ENCODE data around the gene APOL2.
"Not testable (repeated sequence)": the region's sequence is repeated elsewhere in the genome, so short reads cannot be mapped to it uniquely, and the experiment has no call there.

APOL2 gene

GRCh38 chr22:36204632-36205015 is 34.7 kb downstream of the APOL2 start:
- H3K4me3 ChIP-seq (ENCODE audit: low read depth, low read length) = no peak overlapping the region
- DNase-seq (ENCODE audit: low read depth) = no peak

GRCh38 chr22:36204001-36204631 is 35.2 kb downstream of the APOL2 start:
- H3K4me3 ChIP-seq (ENCODE audit: low read depth, low read length) = no peak overlapping the region
- DNase-seq (ENCODE audit: low read depth) = no peak

DNA sequence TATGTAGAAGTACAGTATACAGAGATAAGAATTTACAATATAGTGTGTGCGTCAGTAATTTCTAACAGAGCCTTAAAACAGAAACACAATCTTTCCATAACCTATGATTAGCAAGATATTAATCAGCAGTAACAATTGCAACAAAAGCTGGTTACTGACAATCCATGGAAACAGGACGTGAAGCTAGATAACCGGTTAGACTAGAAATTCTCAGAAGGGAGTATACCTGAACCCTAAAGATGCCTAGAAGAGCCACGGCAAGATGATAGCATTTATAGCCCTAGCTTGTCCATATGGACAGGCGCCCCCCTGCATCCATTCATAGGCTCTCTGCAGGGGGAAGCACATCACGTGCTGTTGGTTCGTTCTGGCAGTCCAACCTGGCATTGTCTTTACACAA is 35.9 kb downstream of the APOL2 start:
- not testable (repeated sequence) for H3K4me3 ChIP-seq (ENCODE audit: low read depth, low read length); DNase-seq (ENCODE audit: low read depth)

- not testable (repeated sequence) for DNase-seq (ENCODE audit: low read depth); H3K4me3 ChIP-seq (ENCODE audit: low read depth, low read length)
Observed at GRCh38 chr22:36202906-36203305, 36.4 kb downstream of the APOL2 start.

DNA sequence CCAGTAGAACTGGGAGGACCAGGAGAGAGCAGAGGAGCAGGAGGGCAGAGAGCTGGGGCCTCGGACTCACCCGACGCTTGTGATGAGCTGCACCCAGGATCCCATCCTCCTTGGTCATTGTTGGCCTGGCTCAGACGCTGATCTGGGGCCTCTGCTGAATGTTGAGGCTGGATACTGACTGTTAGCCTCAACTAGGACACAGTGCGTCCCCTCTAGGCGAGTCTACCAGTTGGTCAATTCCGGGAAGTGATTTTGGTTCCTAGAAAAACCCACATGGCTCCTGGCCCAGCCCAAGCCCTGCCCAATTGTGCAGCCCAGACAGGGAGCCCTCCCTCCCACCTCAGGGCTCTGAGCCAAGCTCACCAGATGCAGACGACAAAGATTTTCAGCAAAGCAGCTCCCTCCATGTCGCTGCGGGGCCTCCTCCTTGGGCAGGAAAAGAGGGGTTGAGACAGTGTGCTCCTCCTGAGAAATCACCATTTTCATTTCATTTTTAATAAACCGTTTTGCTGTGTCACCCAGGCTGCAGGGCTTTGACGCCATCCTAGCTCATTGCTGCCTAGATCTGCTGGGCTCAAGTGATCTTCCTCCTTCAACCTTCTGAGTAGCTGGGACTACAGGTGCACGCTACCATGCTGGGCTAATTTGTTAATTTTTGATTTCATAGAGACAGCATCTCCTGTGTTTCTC is 37.6 kb downstream of the APOL2 start, which contains the start of gene APOL4:
APOL4 (minus strand) TSS at position 180 of the 690 bp plus-strand sequence; CDS start at position 105, 75 bp downstream.
- no peak for DNase-seq (ENCODE audit: low read depth)

GRCh38 chr22:36201025-36201424 is 38.3 kb downstream of the APOL2 start:
- not testable (repeated sequence) for DNase-seq (ENCODE audit: low read depth); H3K4me3 ChIP-seq (ENCODE audit: low read depth, low read length)

More for the DNA sequence above, 37.6 kb downstream of the APOL2 start, which contains the start of gene APOL4:
- H3K4me3 ChIP-seq (ENCODE audit: low read depth, low read length) = no peak within 1 kb of the TSS

- no peak for DNase-seq (ENCODE audit: low read depth)
- H3K4me3 ChIP-seq (ENCODE audit: low read depth, low read length) = no peak overlapping the region
Observed at GRCh38 chr22:36199001-36199551, 40.3 kb downstream of the APOL2 start.

DNA sequence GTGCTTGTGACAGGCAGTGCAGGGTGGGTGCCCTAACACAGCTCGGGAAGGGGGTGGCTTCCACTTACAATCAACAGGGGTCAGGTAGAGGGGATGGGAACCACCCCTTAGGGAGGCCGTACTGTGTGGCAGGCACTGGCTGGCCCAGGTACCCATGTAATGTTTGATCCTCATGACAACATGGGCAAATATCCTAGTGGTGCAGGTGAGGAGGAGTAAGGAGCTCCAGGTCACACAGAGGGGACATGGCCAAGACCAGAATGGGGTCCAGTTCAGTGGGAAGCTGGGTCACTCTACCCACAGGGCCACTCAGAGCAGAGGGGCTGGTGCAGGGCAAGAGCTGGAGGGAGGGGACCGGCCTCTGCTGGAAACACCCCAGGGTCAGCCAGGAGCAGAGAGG is 40.8 kb downstream of the APOL2 start:
- no peak for DNase-seq (ENCODE audit: low read depth)
- no peak overlapping the region for H3K4me3 ChIP-seq (ENCODE audit: low read depth, low read length)

GRCh38 chr22:36197514-36198146 is 41.7 kb downstream of the APOL2 start:
- H3K4me3 ChIP-seq (ENCODE audit: low read depth, low read length) = no peak overlapping the region
- DNase-seq (ENCODE audit: low read depth) = no peak

DNA sequence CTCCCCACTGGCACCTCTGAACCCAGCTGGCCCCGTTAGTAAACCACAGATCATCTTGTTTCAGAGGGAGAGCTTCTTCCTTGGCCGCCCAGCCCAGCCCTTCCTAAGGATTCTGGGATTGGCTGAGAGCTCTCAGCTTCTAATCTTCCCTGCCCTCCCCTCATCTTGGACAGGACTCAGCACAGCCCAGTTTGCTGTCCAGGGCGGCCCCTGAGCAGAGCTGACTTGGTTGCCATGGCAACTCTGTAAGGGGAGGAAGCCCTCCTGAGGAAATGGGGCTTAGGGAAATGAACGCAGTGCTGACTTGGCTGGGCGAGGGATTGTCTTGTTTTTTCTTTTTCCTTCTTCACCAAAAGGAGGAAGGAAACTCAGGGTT is 42.3 kb downstream of the APOL2 start:
- H3K4me3 ChIP-seq (ENCODE audit: low read depth, low read length) = no peak overlapping the region
- no peak for DNase-seq (ENCODE audit: low read depth)

GRCh38 chr22:36196254-36197064 is 42.9 kb downstream of the APOL2 start:
- no peak overlapping the region for H3K4me3 ChIP-seq (ENCODE audit: low read depth, low read length)
- DNase-seq (ENCODE audit: low read depth) = no peak

GRCh38 chr22:36194971-36195370 is 44.4 kb downstream of the APOL2 start:
- no peak for DNase-seq (ENCODE audit: low read depth)
- no peak overlapping the region for H3K4me3 ChIP-seq (ENCODE audit: low read depth, low read length)

GRCh38 chr22:36194385-36194784 is 44.9 kb downstream of the APOL2 start:
- no peak overlapping the region for H3K4me3 ChIP-seq (ENCODE audit: low read depth, low read length)
- DNase-seq (ENCODE audit: low read depth) = no peak

DNA sequence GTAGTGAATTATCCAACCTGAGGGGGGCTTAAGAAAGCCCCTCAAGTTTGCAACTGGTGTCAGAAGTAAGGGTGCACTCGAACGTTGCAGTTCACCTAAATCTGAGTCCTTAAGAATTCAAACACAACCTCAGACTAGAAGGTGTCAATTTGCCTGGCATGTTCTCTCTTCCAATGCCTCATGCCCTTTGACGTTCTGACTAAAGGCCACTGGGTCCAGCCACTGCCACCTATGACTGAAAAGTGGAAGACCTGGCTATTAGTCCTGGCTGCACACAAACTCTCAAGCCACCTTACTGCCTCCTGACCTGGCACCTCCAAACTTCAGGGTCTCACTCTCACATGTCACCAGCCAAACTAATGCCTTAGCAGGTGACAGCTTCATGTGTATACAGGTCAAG is 45.8 kb downstream of the APOL2 start:
- H3K4me3 ChIP-seq (ENCODE audit: low read depth, low read length) = no peak overlapping the region
- no peak for DNase-seq (ENCODE audit: low read depth)

DNA sequence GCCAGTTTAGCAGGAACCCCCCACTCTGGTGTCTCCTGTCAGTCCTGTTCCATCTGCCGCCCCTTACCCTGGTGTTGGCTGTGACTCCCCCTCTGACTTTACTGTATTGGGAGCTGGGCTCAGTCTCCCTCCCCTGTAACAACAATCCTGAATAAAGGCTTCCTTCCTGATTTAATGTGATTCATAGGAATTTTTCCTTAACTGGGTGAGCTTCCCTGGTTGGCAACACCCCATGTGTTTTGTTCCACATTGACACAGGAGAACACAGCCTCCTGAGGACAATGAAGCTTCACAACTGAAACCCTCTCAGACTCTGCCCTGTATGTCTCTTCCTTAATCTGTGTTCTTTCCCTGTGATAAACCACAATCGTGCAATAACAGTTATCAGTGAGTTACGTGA is 46.2 kb downstream of the APOL2 start:
- no peak for DNase-seq (ENCODE audit: low read depth)
- no peak overlapping the region for H3K4me3 ChIP-seq (ENCODE audit: low read depth, low read length)

DNA sequence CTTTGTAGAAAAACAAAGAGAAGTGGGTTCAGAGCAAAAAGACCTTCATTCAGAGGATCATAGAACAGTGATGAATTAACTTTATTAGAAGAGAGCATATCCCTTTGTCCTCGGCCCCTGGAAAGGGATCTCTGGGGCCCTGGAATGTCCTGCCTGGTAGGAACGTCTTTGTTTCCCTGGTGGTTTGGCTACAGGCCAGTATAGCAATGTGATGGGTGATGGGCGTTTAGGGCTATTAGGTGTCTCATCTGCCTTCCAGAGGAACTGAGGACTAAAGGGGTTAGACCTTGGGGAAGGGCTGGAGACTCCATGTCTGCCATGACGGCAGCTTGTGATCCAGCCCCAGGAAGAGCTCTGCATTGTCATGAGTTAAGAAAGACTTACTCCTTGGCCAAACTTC is 46.8 kb downstream of the APOL2 start:
- H3K4me3 ChIP-seq (ENCODE audit: low read depth, low read length) = no peak overlapping the region
- no peak for DNase-seq (ENCODE audit: low read depth)

GRCh38 chr22:36191106-36191836 is 48.1 kb downstream of the APOL2 start:
- no peak overlapping the region for H3K4me3 ChIP-seq (ENCODE audit: low read depth, low read length)
- no peak for DNase-seq (ENCODE audit: low read depth)

DNA sequence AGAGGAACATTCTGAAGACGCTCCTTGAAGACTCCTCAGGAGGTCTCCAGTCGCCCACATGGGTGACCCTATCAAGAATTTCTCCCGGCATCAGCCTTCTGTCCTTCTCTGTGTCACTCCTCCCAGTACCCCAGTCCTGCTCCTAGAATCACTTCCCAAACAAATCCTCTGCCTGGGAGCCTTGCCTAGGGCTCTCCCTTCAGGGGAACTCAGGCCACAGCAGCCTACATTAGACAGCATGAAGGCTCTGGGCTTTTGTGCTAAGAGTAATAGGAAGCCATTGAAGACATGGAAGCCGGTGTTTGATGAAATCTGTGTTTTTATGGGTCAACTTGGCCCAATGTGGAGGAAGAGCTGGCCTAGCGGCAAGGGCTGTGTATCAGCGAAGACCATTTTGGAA is 51.5 kb downstream of the APOL2 start:
- not testable (repeated sequence) for H3K4me3 ChIP-seq (ENCODE audit: low read depth, low read length); DNase-seq (ENCODE audit: low read depth)
